SH-SY5Y (cell line): Measurements from ENCODE around the gene CLIC2.
"Not testable (repeated sequence)": the region's sequence is repeated elsewhere in the genome, so short reads cannot be mapped to it uniquely, and the experiment has no call there.

Source experiments
- GATA2 ChIP-seq: IDR thresholded peaks from 2 replicates; pipeline ENCODE4 v1.6.1; 2011; ENCODE audit warnings: mild to moderate bottlenecking, low read depth, low read length
- GATA3 ChIP-seq: IDR thresholded peaks from 2 replicates; pipeline ENCODE4 v1.6.1; 2011; ENCODE audit warnings: low read depth, mild to moderate bottlenecking, low read length, moderate library complexity

CLIC2 gene

GRCh38 chrX:155334486-155335336 is at the start of gene CLIC2:
Gene CLIC2, minus strand, starts transcription at chrX:155334614. Its CDS starts 187 bp downstream, at chrX:155334427.
- TF ChIP-seq GATA3 (no peak), GATA2 (no peak)

DNA sequence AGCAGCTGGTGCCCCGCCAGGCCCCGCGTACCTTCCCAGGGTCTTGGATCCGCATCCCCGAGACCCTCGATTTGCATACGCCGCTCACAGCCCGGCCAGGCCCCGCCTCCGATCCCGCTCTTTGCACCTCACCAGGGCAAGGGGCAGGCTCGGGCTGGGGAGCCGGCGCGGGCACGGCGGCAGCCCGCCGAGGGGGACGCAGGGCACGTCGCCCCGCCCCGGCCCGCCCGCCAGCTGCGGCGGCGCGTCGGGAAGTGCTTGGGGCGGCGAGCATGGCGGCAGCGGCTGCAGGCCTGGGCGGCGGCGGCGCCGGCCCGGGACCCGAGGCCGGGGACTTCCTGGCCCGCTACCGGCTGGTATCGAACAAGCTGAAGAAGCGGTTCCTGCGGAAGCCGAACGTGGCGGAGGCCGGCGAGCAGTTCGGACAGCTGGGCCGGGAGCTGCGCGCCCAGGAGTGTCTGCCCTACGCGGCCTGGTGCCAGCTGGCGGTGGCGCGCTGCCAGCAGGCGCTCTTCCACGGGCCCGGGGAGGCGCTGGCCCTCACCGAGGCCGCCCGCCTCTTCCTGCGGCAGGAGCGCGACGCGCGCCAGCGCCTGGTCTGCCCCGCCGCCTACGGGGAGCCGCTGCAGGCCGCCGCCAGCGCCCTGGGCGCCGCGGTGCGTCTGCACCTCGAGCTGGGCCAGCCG is 47.6 kb upstream of the CLIC2 start, which contains the start of gene F8A2:
Gene F8A2 (plus strand): TSS at position 253 of the 686 bp plus-strand sequence. CDS start 20 bp downstream, at position 273.
- TF ChIP-seq GATA3, GATA2: not testable (repeated sequence)

- no peak for TF ChIP-seq GATA2
- no peak for TF ChIP-seq GATA3
Observed at GRCh38 chrX:155333544-155334100, 792 bp downstream of the CLIC2 start.

DNA sequence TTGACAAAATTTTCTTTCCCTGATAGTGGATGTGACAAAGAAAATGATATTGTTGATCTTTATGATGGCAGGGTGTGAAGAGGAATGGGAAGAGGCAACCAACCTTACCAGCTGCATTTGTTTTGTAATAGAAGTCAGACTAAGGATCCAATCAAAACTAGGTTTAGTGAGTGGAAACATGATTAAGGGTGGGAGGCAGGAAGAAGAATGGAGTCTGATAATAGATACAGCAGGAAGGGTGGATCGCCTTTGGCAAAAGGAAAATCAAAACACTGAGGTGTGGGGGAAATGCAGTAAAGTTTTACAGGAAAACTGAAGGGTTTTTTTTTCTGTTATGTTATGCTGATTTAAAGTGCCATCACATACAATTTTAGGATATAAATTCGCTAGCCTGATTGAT is 3.4 kb downstream of the CLIC2 start:
- no peak for TF ChIP-seq GATA3
- no peak for TF ChIP-seq GATA2

DNA sequence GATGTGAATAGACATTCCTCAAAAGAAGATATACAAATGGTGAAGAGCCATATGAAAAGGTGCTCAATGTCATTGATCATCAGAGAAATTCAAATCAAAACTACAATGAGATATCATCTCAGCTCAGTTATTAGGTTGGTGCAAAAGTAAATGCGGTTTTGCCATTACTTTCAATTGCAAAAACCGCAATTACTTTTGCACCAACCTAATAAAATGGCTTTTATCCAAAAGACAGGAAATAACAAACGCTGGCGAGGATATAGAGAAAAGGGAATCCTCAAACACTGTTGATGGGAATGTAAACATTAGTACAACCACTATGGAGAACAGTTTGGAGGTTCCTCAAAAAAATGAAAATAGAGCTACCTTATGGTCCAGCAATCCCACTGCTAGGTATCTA is 5.1 kb downstream of the CLIC2 start:
- TF ChIP-seq GATA3 = no peak
- TF ChIP-seq GATA2 = no peak

GRCh38 chrX:155326610-155327009 is 7.8 kb downstream of the CLIC2 start:
- TF ChIP-seq GATA2 (no peak), GATA3 (no peak)

- TF ChIP-seq GATA3 (no peak), GATA2 (no peak)
Observed at GRCh38 chrX:155314260-155314659, 20.2 kb downstream of the CLIC2 start.

- TF ChIP-seq GATA3 (no peak), GATA2 (no peak)
Observed at GRCh38 chrX:155313766-155314165, 20.6 kb downstream of the CLIC2 start.

DNA sequence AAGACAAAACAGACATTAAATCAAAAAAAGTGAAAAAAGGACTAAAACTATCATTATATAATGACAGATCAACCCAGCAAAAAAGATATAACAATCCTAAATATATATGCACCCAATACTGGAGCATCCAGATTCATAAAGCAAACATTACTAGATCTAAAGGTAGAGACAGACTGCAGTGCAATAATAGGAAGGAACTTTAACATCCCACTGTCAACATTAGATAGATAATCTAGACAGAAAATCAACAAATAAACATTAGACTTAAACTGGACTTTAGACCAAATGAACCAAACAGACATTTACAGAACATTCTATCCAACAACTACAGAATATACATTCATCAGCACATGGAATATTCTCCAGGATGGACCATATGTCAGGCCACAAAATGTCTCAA is 40.6 kb downstream of the CLIC2 start:
- TF ChIP-seq GATA3 (no peak), GATA2 (no peak)

GRCh38 chrX:155279873-155280272 is 54.5 kb downstream of the CLIC2 start:
- TF ChIP-seq GATA3 (no peak), GATA2 (no peak)

DNA sequence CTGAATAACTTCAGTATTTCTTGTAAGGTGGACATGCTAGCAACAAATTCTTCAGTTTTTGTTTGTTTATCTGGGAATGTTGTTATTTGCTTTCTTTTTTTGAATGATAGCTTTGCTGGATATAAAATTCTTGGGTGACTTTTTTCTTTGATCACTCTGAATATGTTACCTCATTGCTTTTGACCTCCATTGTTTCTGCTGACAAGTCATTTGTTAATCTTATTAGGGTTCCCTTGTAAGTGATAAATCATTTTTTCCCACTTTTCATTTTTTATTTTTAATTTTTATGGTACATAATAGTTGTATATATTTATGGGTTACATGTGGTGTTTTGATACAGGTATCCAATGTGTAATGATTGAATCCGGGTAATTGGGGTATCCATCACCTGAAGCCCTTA is 63.4 kb downstream of the CLIC2 start:
- TF ChIP-seq GATA2 (no peak), GATA3 (no peak)

- TF ChIP-seq GATA3 = no peak
- no peak for TF ChIP-seq GATA2
Observed at GRCh38 chrX:155266439-155266838, 68.0 kb downstream of the CLIC2 start.

DNA sequence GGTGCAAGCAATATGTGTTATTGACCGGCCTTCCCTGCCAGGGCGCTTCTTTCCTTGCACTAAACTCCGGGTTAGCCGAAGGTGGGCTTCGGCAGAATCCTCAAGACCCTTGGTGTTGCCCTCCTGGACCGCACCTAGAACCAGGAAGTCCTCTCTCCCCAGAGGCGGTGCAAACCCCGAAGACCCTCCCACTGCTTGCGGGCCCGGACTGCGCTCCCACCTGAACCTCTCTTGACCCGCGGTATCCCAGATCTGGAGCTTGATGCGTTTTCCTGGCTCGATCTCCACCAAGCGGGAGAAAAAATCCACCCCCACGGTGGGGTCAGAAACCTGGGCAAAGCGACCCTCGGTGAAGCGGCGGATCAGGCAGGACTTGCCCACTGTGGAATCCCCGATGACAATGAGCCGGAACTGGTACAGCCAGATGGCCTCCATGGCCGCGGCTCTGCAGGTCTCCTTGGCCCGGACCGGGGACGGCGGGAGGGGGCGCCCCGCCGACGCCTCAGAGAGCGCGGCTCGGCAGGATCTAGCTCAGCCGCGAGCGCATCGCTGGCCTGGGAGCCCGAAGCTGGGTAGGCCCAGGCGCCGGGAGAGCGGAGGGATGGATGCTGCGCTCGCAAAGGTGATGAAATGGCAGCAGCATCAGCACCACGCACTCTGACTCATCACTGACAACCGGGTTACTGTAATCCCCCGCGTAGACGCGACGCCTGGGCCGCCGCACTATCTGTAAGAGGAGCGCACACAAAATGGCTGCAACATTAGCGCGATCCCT is 70.4 kb downstream of the CLIC2 start, which contains the start of gene RAB39B:
Gene RAB39B (minus strand): TSS at position 638 of the 775 bp plus-strand sequence. CDS start 203 bp downstream, at position 435.
- TF ChIP-seq GATA2 (no peak), GATA3 (no peak)
